OCI-LY1 (cell line): ENCODE measurements around the gene ZNF444.

Experiments used
- H2AFZ ChIP-seq: fragments of 200-600 bp; sonication (generic), shearing (Covaris generic); 2 replicates; pipeline ENCODE4 v1.6.0; 2014; ENCODE audit warnings: antibody characterized with exemption, mild to moderate bottlenecking, low read length
- H3F3A ChIP-seq: fragments of 200-600 bp; sonication (generic), shearing (Covaris generic); 2 replicates; pipeline ENCODE4 v1.6.0; 2014; ENCODE audit warnings: mild to moderate bottlenecking, antibody characterized with exemption, low read length, moderate library complexity; ENCODE audit not compliant: insufficient read depth
- H3K27ac ChIP-seq: fragments of 200-600 bp; sonication (generic); 2 replicates; pipeline ENCODE4 v1.5.1; 2014; ENCODE audit warnings: low read length, mixed run types, mild to moderate bottlenecking, low read depth; ENCODE audit not compliant: poor library complexity, severe bottlenecking
- H3K27me3 ChIP-seq: fragments of 200-600 bp; sonication (generic); 2 replicates; pipeline ENCODE4 v1.6.0; 2014; ENCODE audit warnings: antibody characterized with exemption, mild to moderate bottlenecking, low read length, moderate library complexity; ENCODE audit not compliant: insufficient read depth
- H3K36me3 ChIP-seq: fragments of 200-600 bp; sonication (generic); 2 replicates; pipeline ENCODE4 v1.6.1; 2014; ENCODE audit warnings: mild to moderate bottlenecking, antibody characterized with exemption, low read length, moderate library complexity, mixed read lengths; ENCODE audit not compliant: insufficient read depth
- H3K4me1 ChIP-seq: fragments of 200-600 bp; sonication (generic); 2 replicates; pipeline ENCODE4 v1.5.1; 2014; ENCODE audit warnings: mild to moderate bottlenecking, low read length, moderate library complexity; ENCODE audit not compliant: insufficient read depth, severe bottlenecking
- H3K4me2 ChIP-seq: fragments of 200-600 bp; sonication (generic), shearing (Covaris generic); 2 replicates; pipeline ENCODE4 v1.6.1; 2014; ENCODE audit warnings: low read length
- H3K4me3 ChIP-seq: fragments of 200-600 bp; sonication (generic); 2 replicates; pipeline ENCODE4 v1.5.1; 2014; ENCODE audit warnings: low read length, low read depth, mild to moderate bottlenecking, mixed read lengths; ENCODE audit not compliant: poor library complexity, severe bottlenecking
- H3K79me2 ChIP-seq: fragments of 200-600 bp; shearing (Covaris generic); 2 replicates; pipeline ENCODE4 v1.6.1; 2016; ENCODE audit warnings: mixed run types, low read length, mixed read lengths; ENCODE audit not compliant: insufficient read depth
- H3K9ac ChIP-seq: fragments of 200-600 bp; sonication (generic), shearing (Covaris generic); 2 replicates; pipeline ENCODE4 v1.6.1; 2014; ENCODE audit warnings: mild to moderate bottlenecking, low read length, mixed read lengths
- H3K9me2 ChIP-seq: fragments of 200-600 bp; sonication (generic), shearing (Covaris generic); 2 replicates; pipeline ENCODE4 v1.6.1; 2014; ENCODE audit warnings: low read depth, mild to moderate bottlenecking, low read length, mixed read lengths
- H3K9me3 ChIP-seq: fragments of 200-600 bp; shearing (Covaris generic); 2 replicates; pipeline ENCODE4 v1.6.1; 2014; ENCODE audit warnings: low read length, mixed read lengths
- H4K20me1 ChIP-seq: fragments of 200-600 bp; sonication (generic), shearing (Covaris generic); 2 replicates; pipeline ENCODE4 v1.6.0; 2016; ENCODE audit warnings: mild to moderate bottlenecking, low read length; ENCODE audit not compliant: insufficient read depth
- CTCF ChIP-seq: fragments of 200-600 bp; sonication (generic), shearing (Covaris generic); IDR thresholded peaks from 2 replicates; pipeline ENCODE4 v1.5.1; 2017; ENCODE audit warnings: mild to moderate bottlenecking, antibody characterized with exemption, low read length, moderate library complexity, mixed read lengths
- EZH2 ChIP-seq: fragments of 200-600 bp; sonication (generic), shearing (Covaris generic); IDR thresholded peaks from 2 replicates; pipeline ENCODE4 v1.8.0; 2017; ENCODE audit warnings: borderline replicate concordance, mixed run types, mild to moderate bottlenecking, antibody characterized with exemption, low read length, moderate library complexity, mixed read lengths

The ZNF444 gene

GRCh38 chr19:56099638-56100539 lies 41.2 kb upstream of the ZNF444 start:
- Histone ChIP-seq H3K9ac (no peak overlapping the region), H3K9me2 (no peaks in the 10 kb centered on the region), H2AFZ (no peak overlapping the region), H3K4me3 (no peak overlapping the region), H3K4me2 (no peak overlapping the region), H3K79me2 (peaks cover 5% of the 10 kb centered on the region; the same call in 1 of the 2 replicates), H3F3A (no peaks in the 10 kb centered on the region), H4K20me1 (no peaks in the 10 kb centered on the region), H3K9me3 (no peaks in the 10 kb centered on the region), H3K36me3 (peaks cover 37% of the 10 kb centered on the region), H3K4me1 (no peaks in the 10 kb centered on the region), H3K27ac (no peak overlapping the region), H3K27me3 (no peaks in the 10 kb centered on the region)
- TF ChIP-seq EZH2 (no peak), CTCF (no peak)

GRCh38 chr19:56101095-56101494 lies 40.0 kb upstream of the ZNF444 start:
- H3K4me3 ChIP-seq = no peak overlapping the region
- no peaks in the 10 kb centered on the region for H3K9me2 ChIP-seq
- H3K9me3 ChIP-seq = no peaks in the 10 kb centered on the region
- H4K20me1 ChIP-seq = no peaks in the 10 kb centered on the region
- no peak overlapping the region for H3K9ac ChIP-seq
- TF ChIP-seq CTCF (no peak), EZH2 (no peak)
- H3K36me3 ChIP-seq = peaks cover 30% of the 10 kb centered on the region
- H3K79me2 ChIP-seq = peaks cover 5% of the 10 kb centered on the region; the same call in 1 of the 2 replicates
- no peaks in the 10 kb centered on the region for H3F3A ChIP-seq
- H3K27ac ChIP-seq = no peak overlapping the region
- no peaks in the 10 kb centered on the region for H3K27me3 ChIP-seq
- no peak overlapping the region for H3K4me2 ChIP-seq
- peaks cover 6% of the 10 kb centered on the region for H3K4me1 ChIP-seq
- H2AFZ ChIP-seq = no peak overlapping the region

- no peaks in the 10 kb centered on the region for H3F3A ChIP-seq
- H3K4me2 ChIP-seq = no peak overlapping the region
- H4K20me1 ChIP-seq = no peaks in the 10 kb centered on the region
- H3K27me3 ChIP-seq = no peaks in the 10 kb centered on the region
- H3K79me2 ChIP-seq = peaks cover 5% of the 10 kb centered on the region; the same call in 1 of the 2 replicates
- no peak for TF ChIP-seq CTCF
- no peak overlapping the region for H3K27ac ChIP-seq
- no peaks in the 10 kb centered on the region for H3K9me2 ChIP-seq
- no peak overlapping the region for H2AFZ ChIP-seq
- peaks cover 6% of the 10 kb centered on the region for H3K4me1 ChIP-seq
- no peaks in the 10 kb centered on the region for H3K9me3 ChIP-seq
- H3K9ac ChIP-seq = no peak overlapping the region
- H3K36me3 ChIP-seq = peaks cover 30% of the 10 kb centered on the region
- H3K4me3 ChIP-seq = no peak overlapping the region
These were observed 39.1 kb upstream of the ZNF444 start for GRCh38 chr19:56101746-56102535.
